Osteocyte (in vitro differentiated cells): ENCODE results near the gene PRPF18. TPM values are rescaled to one million over a fixed set of nuclear protein-coding genes. Genes with fewer than 3 reads are reported as not detected.
A peak's percentile ranks its signal among the peaks of the same experiment; 100 is the strongest.

Experiments
- DNase-seq: peaks from one replicate; pipeline ENCODE4 v3.0.0; 2021; ENCODE audit warnings: mixed read lengths; ENCODE audit not compliant: unreplicated experiment; ENCODE audit errors: extremely low spot score
- H3K27ac Mint-ChIP-seq: one replicate; pipeline ENCODE4 v1.8.0; 2021; ENCODE audit warnings: mild to moderate bottlenecking, mixed read lengths; ENCODE audit not compliant: unreplicated experiment
- H3K27me3 Mint-ChIP-seq: one replicate; pipeline ENCODE4 v1.8.0; 2021; ENCODE audit warnings: mixed read lengths; ENCODE audit not compliant: unreplicated experiment
- H3K36me3 Mint-ChIP-seq: one replicate; pipeline ENCODE4 v1.8.0; 2021; ENCODE audit warnings: mixed read lengths; ENCODE audit not compliant: unreplicated experiment
- H3K4me1 Mint-ChIP-seq: one replicate; pipeline ENCODE4 v1.8.0; 2021; ENCODE audit warnings: mixed read lengths; ENCODE audit not compliant: unreplicated experiment
- H3K4me3 Mint-ChIP-seq: one replicate; pipeline ENCODE4 v1.8.0; 2021; ENCODE audit warnings: mild to moderate bottlenecking, moderate library complexity, mixed read lengths; ENCODE audit not compliant: unreplicated experiment
- H3K9me3 Mint-ChIP-seq: one replicate; pipeline ENCODE4 v1.8.0; 2021; ENCODE audit warnings: mixed read lengths; ENCODE audit not compliant: unreplicated experiment
- CTCF ChIP-seq: fragments of 200-600 bp; sonication (generic); IDR thresholded peaks from 2 replicates; pipeline ENCODE4 v1.5.0; 2021; ENCODE audit warnings: antibody characterized with exemption, mild to moderate bottlenecking, moderate library complexity
- total RNA-seq: library from RNA; stranded (reverse); gene quantifications from 2 replicates; pipeline ENCODE4 v1.2.1, GENCODE V29; 2021

Gene PRPF18
- total RNA-seq, 1 donor from 2014 or later: 19.2 TPM

DNA sequence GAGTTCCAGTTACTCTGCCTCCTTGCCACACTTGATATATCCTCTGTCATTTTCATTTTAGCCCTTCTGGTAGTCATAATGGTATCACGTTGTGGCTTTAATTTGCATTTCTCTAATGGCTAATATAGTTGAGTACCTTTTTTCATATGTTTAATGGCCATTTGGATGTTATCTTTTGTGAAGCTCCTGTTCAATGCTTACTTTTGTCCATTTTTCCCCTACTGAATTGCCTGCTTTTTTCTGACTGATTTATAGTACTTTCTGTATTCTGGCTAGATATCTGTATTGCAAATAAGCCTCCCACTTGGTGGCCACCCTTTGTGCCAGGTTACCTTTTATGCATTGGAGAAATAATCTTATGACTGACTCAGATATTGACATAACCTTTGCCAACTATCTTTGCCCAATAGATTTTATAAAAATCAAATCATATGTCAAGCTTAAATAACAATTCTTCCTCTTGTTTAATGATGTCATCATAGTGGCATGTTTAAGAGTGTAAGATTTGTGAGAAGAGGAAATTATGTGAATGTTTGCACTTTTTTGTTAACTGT is 50.6 kb downstream of the PRPF18 start:
- peaks cover 22% of the 10 kb centered on the region for H3K4me1 Mint-ChIP-seq
- no peak overlapping the region for H3K4me3 Mint-ChIP-seq
- DNase-seq: no peak
- peaks cover 4% of the 10 kb centered on the region for H3K9me3 Mint-ChIP-seq
- H3K27ac Mint-ChIP-seq: peak overlapping the region; percentile 42
- H3K27me3 Mint-ChIP-seq: no peaks in the 10 kb centered on the region
- no peak for TF ChIP-seq CTCF
- peaks cover 35% of the 10 kb centered on the region for H3K36me3 Mint-ChIP-seq

- Mint-ChIP-seq H3K27me3 (no peaks in the 10 kb centered on the region), H3K27ac (peak overlapping the region; percentile 42), H3K4me1 (peaks cover 22% of the 10 kb centered on the region), H3K36me3 (peaks cover 40% of the 10 kb centered on the region), H3K4me3 (no peak overlapping the region), H3K9me3 (peaks cover 10% of the 10 kb centered on the region)
- no peak for DNase-seq
- no peak for TF ChIP-seq CTCF
Observed at GRCh38 chr10:13637894-13638293, 51.1 kb downstream of the PRPF18 start.

- H3K4me1 Mint-ChIP-seq: peaks cover 14% of the 10 kb centered on the region
- DNase-seq: no peak
- H3K36me3 Mint-ChIP-seq: peaks cover 68% of the 10 kb centered on the region
- no peak overlapping the region for H3K27ac Mint-ChIP-seq
- no peaks in the 10 kb centered on the region for H3K27me3 Mint-ChIP-seq
- H3K4me3 Mint-ChIP-seq: no peak overlapping the region
- TF ChIP-seq CTCF: no peak
- peaks cover 11% of the 10 kb centered on the region for H3K9me3 Mint-ChIP-seq
Observed at GRCh38 chr10:13642293-13642692, 55.5 kb downstream of the PRPF18 start.

- Mint-ChIP-seq H3K4me1 (peaks cover 6% of the 10 kb centered on the region), H3K9me3 (peaks cover 11% of the 10 kb centered on the region), H3K36me3 (peaks cover 72% of the 10 kb centered on the region), H3K27ac (no peak overlapping the region), H3K27me3 (no peaks in the 10 kb centered on the region), H3K4me3 (no peak overlapping the region)
- no peak for TF ChIP-seq CTCF
- no peak for DNase-seq
Observed at GRCh38 chr10:13643016-13643415, 56.3 kb downstream of the PRPF18 start.

DNA sequence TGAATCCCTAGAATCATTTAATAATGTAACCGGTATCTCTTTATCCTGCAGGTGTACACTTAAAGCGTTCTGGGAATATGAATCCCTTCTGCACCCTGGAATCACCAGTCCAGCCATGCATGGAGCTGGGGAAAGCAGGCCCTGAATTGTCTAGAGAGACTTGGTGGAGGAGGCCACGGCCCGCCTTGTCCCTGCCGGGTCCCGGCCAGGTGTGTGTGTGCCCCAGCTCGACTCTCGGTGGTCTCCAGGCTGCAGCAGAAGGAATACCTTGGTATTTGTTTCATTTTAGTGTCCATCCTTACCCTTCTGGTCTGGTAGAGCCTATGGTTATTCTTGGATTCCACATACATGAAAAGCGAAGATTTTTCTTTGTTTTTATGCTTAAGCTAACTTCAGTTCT is 58.1 kb downstream of the PRPF18 start:
- no peak overlapping the region for H3K27ac Mint-ChIP-seq
- H3K4me3 Mint-ChIP-seq: no peak overlapping the region
- peaks cover 11% of the 10 kb centered on the region for H3K9me3 Mint-ChIP-seq
- DNase-seq: no peak
- TF ChIP-seq CTCF: no peak
- H3K36me3 Mint-ChIP-seq: peaks cover 79% of the 10 kb centered on the region
- H3K4me1 Mint-ChIP-seq: no peaks in the 10 kb centered on the region
- no peaks in the 10 kb centered on the region for H3K27me3 Mint-ChIP-seq
